GM23338 (cell line): ENCODE measurements around the gene GP2. TPM values are rescaled to one million over a fixed set of nuclear protein-coding genes. Genes with fewer than 3 reads are reported as not detected.

Source experiments
- ATAC-seq: fragments of 200-7000 bp; cut with Tn5 transposase; 3 replicates; pipeline ENCODE4 v1.9.1; 2020
- DNase-seq: peaks from one replicate; pipeline ENCODE4 v3.0.0-alpha.2; 2015; ENCODE audit warnings: low spot score
- H2AFZ ChIP-seq: fragments of 200-600 bp; sonication (generic); 2 replicates; pipeline ENCODE4 v1.8.0; 2016; ENCODE audit warnings: antibody characterized with exemption, mild to moderate bottlenecking, moderate library complexity
- H3F3A ChIP-seq: fragments of 200-600 bp; sonication (generic); replicated peaks from 2 replicates; pipeline ENCODE4 v1.8.0; 2017; ENCODE audit warnings: antibody characterized with exemption, mixed run types, low read depth
- H3K27ac ChIP-seq: fragments of 200-600 bp; sonication (generic); 2 replicates; pipeline ENCODE4 v1.6.1; 2016; ENCODE audit warnings: low read depth
- H3K27me3 ChIP-seq: fragments of 200-600 bp; sonication (generic); 2 replicates; pipeline ENCODE4 v1.8.0; 2016; ENCODE audit warnings: mild to moderate bottlenecking, mixed run types, moderate library complexity; ENCODE audit not compliant: insufficient read depth
- H3K36me3 ChIP-seq: fragments of 200-600 bp; sonication (generic); 2 replicates; pipeline ENCODE4 v1.8.0; 2016; ENCODE audit warnings: mild to moderate bottlenecking; ENCODE audit not compliant: insufficient read depth
- H3K4me1 ChIP-seq: fragments of 200-600 bp; sonication (generic); 2 replicates; pipeline ENCODE4 v1.8.0; 2016; ENCODE audit warnings: mild to moderate bottlenecking, moderate library complexity; ENCODE audit not compliant: insufficient read depth
- H3K4me2 ChIP-seq: fragments of 200-600 bp; sonication (generic); 2 replicates; pipeline ENCODE4 v1.7.1; 2017; ENCODE audit warnings: mixed run types
- H3K4me3 ChIP-seq: fragments of 200-600 bp; sonication (generic); 2 replicates; pipeline ENCODE4 v1.6.1; 2016; ENCODE audit warnings: mixed run types
- H3K79me2 ChIP-seq: fragments of 200-600 bp; sonication (generic); replicated peaks from 2 replicates; pipeline ENCODE4 v1.8.0; 2017; ENCODE audit warnings: mild to moderate bottlenecking; ENCODE audit not compliant: insufficient read depth
- H3K9me2 ChIP-seq: fragments of 200-600 bp; sonication (generic); 2 replicates; pipeline ENCODE4 v1.8.0; 2017; ENCODE audit not compliant: insufficient read depth
- H4K20me1 ChIP-seq: fragments of 200-600 bp; sonication (generic); replicated peaks from 2 replicates; pipeline ENCODE4 v1.8.0; 2017; ENCODE audit warnings: mild to moderate bottlenecking; ENCODE audit not compliant: insufficient read depth
- H3K27ac Mint-ChIP-seq: 2 replicates; pipeline ENCODE4 v1.8.0; 2020; ENCODE audit warnings: inconsistent platforms, mild to moderate bottlenecking, moderate library complexity, mixed read lengths
- H3K27me3 Mint-ChIP-seq: 3 replicates; pipeline ENCODE4 v1.8.0; 2022; ENCODE audit warnings: low read depth, mild to moderate bottlenecking, moderate library complexity, mixed read lengths, inconsistent platforms; ENCODE audit not compliant: insufficient read depth, poor library complexity
- H3K36me3 Mint-ChIP-seq: 3 replicates; pipeline ENCODE4 v1.8.0; 2021; ENCODE audit warnings: low read depth, mild to moderate bottlenecking, inconsistent platforms, moderate library complexity, mixed read lengths
- H3K4me1 Mint-ChIP-seq: 3 replicates; pipeline ENCODE4 v1.8.0; 2020; ENCODE audit warnings: mild to moderate bottlenecking, inconsistent platforms, mixed read lengths
- H3K4me3 Mint-ChIP-seq: 3 replicates; pipeline ENCODE4 v1.8.0; 2021; ENCODE audit warnings: moderate library complexity, mild to moderate bottlenecking, inconsistent platforms, mixed read lengths
- H3K9me3 Mint-ChIP-seq: 3 replicates; pipeline ENCODE4 v1.8.0; 2020; ENCODE audit warnings: moderate library complexity, mild to moderate bottlenecking, inconsistent platforms, mixed read lengths
- EZH2 ChIP-seq: fragments of 200-600 bp; sonication (generic); IDR thresholded peaks from one replicate; pipeline ENCODE4 v1.8.0; 2017; ENCODE audit warnings: antibody characterized with exemption, mild to moderate bottlenecking, low read depth; ENCODE audit not compliant: unreplicated experiment
- NANOG ChIP-seq: IDR thresholded peaks from 2 replicates; pipeline ENCODE4 v1.6.1; 2016; ENCODE audit warnings: antibody characterized with exemption, borderline replicate concordance
- POLR2AphosphoS5 ChIP-seq: IDR thresholded peaks from 2 replicates; pipeline ENCODE4 v1.6.1; 2016; ENCODE audit warnings: antibody characterized with exemption, low read depth
- ZNF114 ChIP-seq: fragments of 250-450 bp; sonication (Bioruptor Pico); IDR thresholded peaks from 2 replicates; pipeline ENCODE4 v1.5.0; 2020; ENCODE audit warnings: mild to moderate bottlenecking, moderate library complexity
- ZNF462 ChIP-seq: fragments of 250-450 bp; sonication (Bioruptor Pico); IDR thresholded peaks from 2 replicates; pipeline ENCODE4 v1.5.0; 2020; ENCODE audit warnings: mild to moderate bottlenecking, moderate library complexity
- polyA plus RNA-seq: library from polyadenylated mRNA; unstranded; fragments of >200 nt; fragmentation: Nextera tagmentation; extraction: Ambion mirVana; gene quantifications from 2 replicates; pipeline ENCODE4 v1.2.1, GENCODE V29; 2016
- total RNA-seq: library from RNA; depleted of rRNA; stranded (reverse); fragments of >200 nt; shearing (Covaris generic); gene quantifications from 2 replicates; pipeline ENCODE4 v1.2.3, GENCODE V29; 2014
- TF ChIP-seq, protein P1 (sequence below), 2 experiments: fragments of 200-600 bp in 1 of 2; sonication (generic) in 1 of 2; conservative IDR thresholded peaks; 2 replicates each; pipeline versions ENCODE4 v1.5.1 to v1.6.1; 2016 to 2017; ENCODE audit warnings: antibody characterized with exemption in 2 of 2, low read depth in 2 of 2, mild to moderate bottlenecking in 2 of 2, moderate library complexity in 1 of 2
- TF ChIP-seq, protein P2 (sequence below): IDR thresholded peaks from 2 replicates; pipeline ENCODE4 v1.6.1; 2016; ENCODE audit warnings: antibody characterized with exemption

GP2 gene
- total and polyA plus RNA-seq, 2 experiments from 2014 or later, result not detected

DNA sequence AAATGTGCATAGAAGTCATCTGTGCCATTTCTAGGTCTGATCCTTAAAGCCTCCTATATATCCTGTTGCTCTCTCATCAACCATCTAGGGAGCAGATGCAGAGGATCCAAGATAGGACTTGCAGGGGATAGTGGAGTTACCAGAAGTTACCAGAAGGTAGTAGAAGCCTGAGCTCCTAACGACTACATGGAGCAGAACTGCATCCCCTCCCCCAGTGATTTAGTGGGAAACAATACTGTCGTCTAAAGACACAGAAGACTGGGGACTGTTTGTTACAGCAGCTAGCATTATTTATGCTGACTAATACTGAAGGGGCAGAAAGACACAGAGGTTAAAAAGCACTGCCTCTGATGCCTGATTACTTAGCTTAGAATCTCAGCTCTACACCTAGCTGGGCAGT is 15.8 kb downstream of the GP2 start:
- TF ChIP-seq, protein P1, sequence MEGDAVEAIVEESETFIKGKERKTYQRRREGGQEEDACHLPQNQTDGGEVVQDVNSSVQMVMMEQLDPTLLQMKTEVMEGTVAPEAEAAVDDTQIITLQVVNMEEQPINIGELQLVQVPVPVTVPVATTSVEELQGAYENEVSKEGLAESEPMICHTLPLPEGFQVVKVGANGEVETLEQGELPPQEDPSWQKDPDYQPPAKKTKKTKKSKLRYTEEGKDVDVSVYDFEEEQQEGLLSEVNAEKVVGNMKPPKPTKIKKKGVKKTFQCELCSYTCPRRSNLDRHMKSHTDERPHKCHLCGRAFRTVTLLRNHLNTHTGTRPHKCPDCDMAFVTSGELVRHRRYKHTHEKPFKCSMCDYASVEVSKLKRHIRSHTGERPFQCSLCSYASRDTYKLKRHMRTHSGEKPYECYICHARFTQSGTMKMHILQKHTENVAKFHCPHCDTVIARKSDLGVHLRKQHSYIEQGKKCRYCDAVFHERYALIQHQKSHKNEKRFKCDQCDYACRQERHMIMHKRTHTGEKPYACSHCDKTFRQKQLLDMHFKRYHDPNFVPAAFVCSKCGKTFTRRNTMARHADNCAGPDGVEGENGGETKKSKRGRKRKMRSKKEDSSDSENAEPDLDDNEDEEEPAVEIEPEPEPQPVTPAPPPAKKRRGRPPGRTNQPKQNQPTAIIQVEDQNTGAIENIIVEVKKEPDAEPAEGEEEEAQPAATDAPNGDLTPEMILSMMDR (conservative IDR thresholded peaks at IDR 0.05; ENCODE audit: low read depth in 2 of 2), result no peak
- TF ChIP-seq NANOG, result no peak
- no peak for TF ChIP-seq ZNF462
- no peak for TF ChIP-seq POLR2AphosphoS5
- TF ChIP-seq EZH2, result no peak
- TF ChIP-seq ZNF114 (CRISPR knock-in tag), result no peak
- TF ChIP-seq, protein P2, sequence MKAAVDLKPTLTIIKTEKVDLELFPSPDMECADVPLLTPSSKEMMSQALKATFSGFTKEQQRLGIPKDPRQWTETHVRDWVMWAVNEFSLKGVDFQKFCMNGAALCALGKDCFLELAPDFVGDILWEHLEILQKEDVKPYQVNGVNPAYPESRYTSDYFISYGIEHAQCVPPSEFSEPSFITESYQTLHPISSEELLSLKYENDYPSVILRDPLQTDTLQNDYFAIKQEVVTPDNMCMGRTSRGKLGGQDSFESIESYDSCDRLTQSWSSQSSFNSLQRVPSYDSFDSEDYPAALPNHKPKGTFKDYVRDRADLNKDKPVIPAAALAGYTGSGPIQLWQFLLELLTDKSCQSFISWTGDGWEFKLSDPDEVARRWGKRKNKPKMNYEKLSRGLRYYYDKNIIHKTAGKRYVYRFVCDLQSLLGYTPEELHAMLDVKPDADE, result no peak
- H3K4me1 Mint-ChIP-seq, result no peaks in the 10 kb centered on the region
- no peak overlapping the region for H2AFZ ChIP-seq
- no peaks in the 10 kb centered on the region for H3K9me3 Mint-ChIP-seq
- H3K27ac Mint-ChIP-seq, result no peak overlapping the region
- H3K4me1 ChIP-seq, result no peaks in the 10 kb centered on the region
- DNase-seq (no peak), ATAC-seq (no peak)
- no peak overlapping the region for H3K4me3 Mint-ChIP-seq
- no peaks in the 10 kb centered on the region for H3K36me3 Mint-ChIP-seq
- H3K36me3 ChIP-seq, result no peaks in the 10 kb centered on the region
- no peak overlapping the region for H3K4me2 ChIP-seq
- H3K79me2 ChIP-seq, result no peaks in the 10 kb centered on the region
- H4K20me1 ChIP-seq, result no peaks in the 10 kb centered on the region
- peaks cover 2% of the 10 kb centered on the region for H3K27me3 Mint-ChIP-seq
- H3K4me3 ChIP-seq, result no peak overlapping the region
- H3K27me3 ChIP-seq, result no peaks in the 10 kb centered on the region
- no peak overlapping the region for H3K27ac ChIP-seq
- no peaks in the 10 kb centered on the region for H3F3A ChIP-seq
- H3K9me2 ChIP-seq, result peaks cover 8% of the 10 kb centered on the region
